Esophagus squamous epithelium (tissue), 5 donors: ENCODE data around the gene JPH4. TPM values are rescaled to one million over a fixed set of nuclear protein-coding genes. Genes with fewer than 3 reads are reported as not detected.

ENCODE experiments used
- DNase-seq: peaks from one replicate; lab custom pipeline; 2025; lab: John Stamatoyannopoulos, UW
- H3K27ac ChIP-seq, 4 donors: fragments of 200-600 bp; sonication (generic); one replicate each; pipeline ENCODE4 v1.5.1; 2016 to 2019; ENCODE audit warnings: mild to moderate bottlenecking in 1 of 4
- H3K27me3 ChIP-seq, 4 donors: fragments of 200-600 bp; sonication (generic); 1 replicate in 3 of 4; 2 replicates in 1 of 4; pipeline versions ENCODE4 v1.5.1 to v1.6.0; 2017 to 2021; ENCODE audit warnings: antibody characterized with exemption in 1 of 4
- H3K36me3 ChIP-seq, 3 donors: fragments of 200-600 bp; sonication (generic); one replicate each; pipeline ENCODE4 v1.5.1; 2016 to 2019
- H3K4me1 ChIP-seq, 3 donors: fragments of 200-600 bp; sonication (generic); one replicate each; pipeline ENCODE4 v1.5.1; 2017 to 2019
- H3K4me3 ChIP-seq, 4 donors: fragments of 200-600 bp; sonication (generic); 1 replicate in 3 of 4; 2 replicates in 1 of 4; pipeline ENCODE4 v1.5.1; 2016 to 2019; ENCODE audit warnings: mild to moderate bottlenecking in 2 of 4, moderate library complexity in 1 of 4
- H3K9me3 ChIP-seq, 3 donors: fragments of 200-600 bp; sonication (generic); one replicate each; pipeline ENCODE4 v1.5.1; 2016 to 2019
- CTCF ChIP-seq, 6 experiments: fragments of 450-650 bp in 4 of 6; fragments of 200-600 bp in 2 of 6; sonication (generic) in 2 of 6; IDR thresholded peaks; one replicate each; pipeline ENCODE4 v1.5.1; 2016 to 2019; ENCODE audit warnings: antibody characterized with exemption in 6 of 6, mild to moderate bottlenecking in 4 of 6, moderate library complexity in 4 of 6
- POLR2A ChIP-seq, 4 donors: fragments of 450-650 bp; IDR thresholded peaks; one replicate each; pipeline ENCODE4 v1.6.1; 2017; ENCODE audit warnings: antibody characterized with exemption in 4 of 4, mild to moderate bottlenecking in 4 of 4, moderate library complexity in 3 of 4
- WGBS, 2 donors: methylation state at CpG; one replicate each; pipeline ENCODE4 v1.1.5; 2018; 5-methylcytosine and 5-hydroxymethylcytosine counted together
- intact Hi-C: fragments of 100-400 bp; cut with DNase I; formaldehyde crosslinking; loops from one replicate; pipeline ENCODE4 v1.15.0; 2022
- total RNA-seq, 4 donors: library from RNA; depleted of rRNA; stranded (reverse); fragments of >200 nt; gene quantifications; one replicate each; pipeline ENCODE4 v1.1.0, GENCODE V29; 2016
- donor health status: DM: yes; HTN: yes; CAD: no.

The JPH4 gene
- total RNA-seq, 4 donors from 2014 or later = 0.21 to 2.7 TPM; not detected in 2

GRCh38 chr14:23622990-23623389 lies 44.4 kb upstream of the JPH4 start:
- Histone ChIP-seq H3K4me1 (no peaks in the 10 kb centered on the region), H3K4me3 (no peak overlapping the region), H3K36me3 (no peaks in the 10 kb centered on the region), H3K9me3 (peaks cover 0 to 21% (median 10%) of the 10 kb centered on the region in 3 donors), H3K27ac (no peak overlapping the region), H3K27me3 (peaks cover 0 to 9% (median 0%) of the 10 kb centered on the region in 4 donors)
- intact Hi-C loops = no loop called here
- no peak for TF ChIP-seq CTCF (IDR thresholded peaks at IDR 0.05)
- TF ChIP-seq POLR2A (IDR thresholded peaks at IDR 0.05) = no peak
- no peak for DNase-seq
- 88% methylated on average over 4 of the region's 4 CpGs for WGBS, 2 donors

- no peak for DNase-seq
- WGBS, 2 donors = 69 to 83% methylated on average over 4 of the region's 4 CpGs
Measured at GRCh38 chr14:23621932-23622730, 43.5 kb upstream of the JPH4 start.

GRCh38 chr14:23621204-23621931 lies 42.8 kb upstream of the JPH4 start:
- Histone ChIP-seq H3K9me3 (peaks cover 0 to 21% (median 10%) of the 10 kb centered on the region in 3 donors), H3K4me1 (no peaks in the 10 kb centered on the region), H3K27me3 (peaks cover 0 to 9% (median 0%) of the 10 kb centered on the region in 4 donors), H3K36me3 (no peaks in the 10 kb centered on the region), H3K27ac (no peak overlapping the region), H3K4me3 (no peak overlapping the region)
- DNase-seq = no peak
- TF ChIP-seq POLR2A (IDR thresholded peaks at IDR 0.05) (no peak), CTCF (IDR thresholded peaks at IDR 0.05) (no peak)
- 54 to 56% methylated on average over 6 of the region's 6 CpGs for WGBS, 2 donors
- intact Hi-C loops = no loop called here

More at GRCh38 chr14:23621932-23622730, 43.5 kb upstream of the JPH4 start:
- intact Hi-C loops = no loop called here
- peaks cover 0 to 21% (median 10%) of the 10 kb centered on the region in 3 donors for H3K9me3 ChIP-seq
- TF ChIP-seq CTCF (IDR thresholded peaks at IDR 0.05) = no peak
- no peak for TF ChIP-seq POLR2A (IDR thresholded peaks at IDR 0.05)
- H3K36me3 ChIP-seq = no peaks in the 10 kb centered on the region
- no peak overlapping the region for H3K27ac ChIP-seq
- H3K4me3 ChIP-seq = no peak overlapping the region
- H3K4me1 ChIP-seq = no peaks in the 10 kb centered on the region
- H3K27me3 ChIP-seq = peaks cover 0 to 9% (median 0%) of the 10 kb centered on the region in 4 donors

GRCh38 chr14:23620177-23620702 lies 41.6 kb upstream of the JPH4 start:
- Histone ChIP-seq H3K27ac (no peak overlapping the region), H3K9me3 (peaks cover 0 to 15% (median 10%) of the 10 kb centered on the region in 3 donors), H3K4me3 (no peak overlapping the region), H3K27me3 (peaks cover 0 to 9% (median 0%) of the 10 kb centered on the region in 4 donors), H3K36me3 (no peaks in the 10 kb centered on the region), H3K4me1 (no peaks in the 10 kb centered on the region)
- no peak for DNase-seq
- 49 to 56% methylated on average over 2 to 3 of the region's 3 CpGs for WGBS, 2 donors
- intact Hi-C loops = no loop called here
- TF ChIP-seq CTCF (IDR thresholded peaks at IDR 0.05) (no peak), POLR2A (IDR thresholded peaks at IDR 0.05) (no peak)
